ENCODE results near the gene NAV3. TPM values are rescaled to one million over a fixed set of nuclear protein-coding genes. Genes with fewer than 3 reads are reported as not detected.

NAV3 gene
- total RNA-seq, 1 experiment from 2014 or later: 4.1 TPM

DNA sequence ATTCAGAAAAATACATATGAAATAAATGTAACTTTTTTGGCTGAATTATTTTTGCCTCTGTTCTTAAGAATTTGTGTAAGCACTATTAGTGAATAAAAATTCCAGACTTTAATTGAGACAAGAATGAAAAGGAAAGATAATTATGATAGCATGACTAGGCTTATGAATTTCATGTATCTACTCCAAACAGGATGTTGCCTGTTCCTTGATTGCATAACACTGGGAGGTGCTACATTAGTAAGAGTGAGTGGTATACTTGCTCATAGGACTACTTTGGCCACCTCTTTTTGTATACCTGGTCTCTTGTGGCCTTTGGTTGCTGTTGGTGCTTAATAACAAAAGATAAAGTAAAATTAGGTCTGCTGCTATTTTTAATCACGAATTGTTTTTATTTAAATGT is 112.8 kb downstream of the NAV3 start:
- H3K9me3 Mint-ChIP-seq (ENCODE audit: low read depth, unreplicated experiment): peaks cover 14% of the 10 kb centered on the region
- H3K27me3 Mint-ChIP-seq (ENCODE audit: unreplicated experiment): no peaks in the 10 kb centered on the region
- intact Hi-C loops (cut with micrococcal nuclease; ENCODE audit: unreplicated experiment): no loop called here
- peak overlapping the region; percentile 32 for H3K27ac Mint-ChIP-seq (ENCODE audit: unreplicated experiment)
- TF ChIP-seq, protein P1, sequence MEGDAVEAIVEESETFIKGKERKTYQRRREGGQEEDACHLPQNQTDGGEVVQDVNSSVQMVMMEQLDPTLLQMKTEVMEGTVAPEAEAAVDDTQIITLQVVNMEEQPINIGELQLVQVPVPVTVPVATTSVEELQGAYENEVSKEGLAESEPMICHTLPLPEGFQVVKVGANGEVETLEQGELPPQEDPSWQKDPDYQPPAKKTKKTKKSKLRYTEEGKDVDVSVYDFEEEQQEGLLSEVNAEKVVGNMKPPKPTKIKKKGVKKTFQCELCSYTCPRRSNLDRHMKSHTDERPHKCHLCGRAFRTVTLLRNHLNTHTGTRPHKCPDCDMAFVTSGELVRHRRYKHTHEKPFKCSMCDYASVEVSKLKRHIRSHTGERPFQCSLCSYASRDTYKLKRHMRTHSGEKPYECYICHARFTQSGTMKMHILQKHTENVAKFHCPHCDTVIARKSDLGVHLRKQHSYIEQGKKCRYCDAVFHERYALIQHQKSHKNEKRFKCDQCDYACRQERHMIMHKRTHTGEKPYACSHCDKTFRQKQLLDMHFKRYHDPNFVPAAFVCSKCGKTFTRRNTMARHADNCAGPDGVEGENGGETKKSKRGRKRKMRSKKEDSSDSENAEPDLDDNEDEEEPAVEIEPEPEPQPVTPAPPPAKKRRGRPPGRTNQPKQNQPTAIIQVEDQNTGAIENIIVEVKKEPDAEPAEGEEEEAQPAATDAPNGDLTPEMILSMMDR (IDR thresholded peaks at IDR 0.05; ENCODE audit: unreplicated experiment): no peak
- H3K4me3 Mint-ChIP-seq (ENCODE audit: low read depth, unreplicated experiment): no peak overlapping the region
- H3K36me3 Mint-ChIP-seq (ENCODE audit: insufficient read depth, unreplicated experiment): no peaks in the 10 kb centered on the region
- DNase-seq: no peak
- CTCF ChIA-PET: no interaction called here
- no TSS peak for BruUV-seq (replicated peaks)
- peaks cover 44% of the 10 kb centered on the region for H3K4me1 Mint-ChIP-seq (ENCODE audit: low read depth, unreplicated experiment)

DNA sequence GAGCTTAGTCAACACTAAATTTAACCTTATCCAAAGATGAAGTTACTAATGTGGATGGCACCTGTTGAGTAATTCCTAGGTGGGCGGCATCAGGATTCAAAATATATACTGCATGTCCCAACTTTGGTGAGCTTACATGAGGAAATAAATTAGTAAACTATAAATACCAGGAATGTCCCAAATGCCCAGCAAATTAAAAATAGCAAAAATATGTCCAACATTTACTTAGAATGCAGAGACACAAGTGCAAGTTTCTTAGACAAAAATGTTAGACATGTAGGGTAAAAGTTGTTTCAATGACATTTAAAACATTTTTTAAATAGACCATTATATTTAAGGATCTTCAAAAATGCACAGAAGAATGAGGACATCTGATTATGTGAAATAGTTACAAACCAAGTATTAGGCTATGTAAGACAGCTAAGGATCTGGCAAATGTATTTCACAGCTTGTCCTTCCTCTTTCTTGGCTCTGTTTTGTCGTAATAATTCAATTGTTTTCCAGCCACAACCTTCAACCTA is 115.9 kb downstream of the NAV3 start:
- BruUV-seq (replicated peaks): no TSS peak
- Mint-ChIP-seq H3K36me3 (ENCODE audit: insufficient read depth, unreplicated experiment) (no peaks in the 10 kb centered on the region), H3K4me3 (ENCODE audit: low read depth, unreplicated experiment) (no peak overlapping the region), H3K27ac (ENCODE audit: unreplicated experiment) (peak overlapping the region; percentile 33), H3K9me3 (ENCODE audit: low read depth, unreplicated experiment) (peaks cover 14% of the 10 kb centered on the region), H3K27me3 (ENCODE audit: unreplicated experiment) (no peaks in the 10 kb centered on the region), H3K4me1 (ENCODE audit: low read depth, unreplicated experiment) (peaks cover 24% of the 10 kb centered on the region)
- TF ChIP-seq, protein P1 (IDR thresholded peaks at IDR 0.05; ENCODE audit: unreplicated experiment): no peak
- intact Hi-C loops (cut with micrococcal nuclease; ENCODE audit: unreplicated experiment): no loop called here
- CTCF ChIA-PET: no interaction called here
- no peak for DNase-seq

DNA sequence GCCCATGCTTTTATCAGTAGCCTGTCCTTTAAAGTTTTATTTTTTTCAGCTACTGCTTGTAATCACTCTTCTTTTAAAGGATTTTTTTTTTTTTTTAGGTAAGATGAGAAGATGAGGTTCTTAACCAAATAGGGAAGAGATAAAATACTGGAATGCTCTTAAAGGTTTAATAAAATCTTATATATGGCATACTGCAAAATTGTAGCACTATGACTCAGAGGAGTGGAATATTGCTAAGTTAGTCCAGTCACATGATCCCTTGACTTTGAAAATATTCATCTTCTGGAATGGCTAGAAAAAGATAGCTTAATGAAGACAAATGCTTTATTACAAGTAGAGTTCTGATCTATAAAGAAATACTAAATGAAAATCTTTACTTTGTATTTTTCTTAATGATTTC is 116.6 kb downstream of the NAV3 start:
- H3K27ac Mint-ChIP-seq (ENCODE audit: unreplicated experiment): peak overlapping the region; percentile 33
- H3K36me3 Mint-ChIP-seq (ENCODE audit: insufficient read depth, unreplicated experiment): no peaks in the 10 kb centered on the region
- TF ChIP-seq, protein P1 (IDR thresholded peaks at IDR 0.05; ENCODE audit: unreplicated experiment): no peak
- H3K4me3 Mint-ChIP-seq (ENCODE audit: low read depth, unreplicated experiment): no peak overlapping the region
- H3K27me3 Mint-ChIP-seq (ENCODE audit: unreplicated experiment): no peaks in the 10 kb centered on the region
- CTCF ChIA-PET: no interaction called here
- BruUV-seq (replicated peaks): no TSS peak
- DNase-seq: no peak
- peaks cover 24% of the 10 kb centered on the region for H3K4me1 Mint-ChIP-seq (ENCODE audit: low read depth, unreplicated experiment)
- intact Hi-C loops (cut with micrococcal nuclease; ENCODE audit: unreplicated experiment): no loop called here
- H3K9me3 Mint-ChIP-seq (ENCODE audit: low read depth, unreplicated experiment): peaks cover 14% of the 10 kb centered on the region

DNA sequence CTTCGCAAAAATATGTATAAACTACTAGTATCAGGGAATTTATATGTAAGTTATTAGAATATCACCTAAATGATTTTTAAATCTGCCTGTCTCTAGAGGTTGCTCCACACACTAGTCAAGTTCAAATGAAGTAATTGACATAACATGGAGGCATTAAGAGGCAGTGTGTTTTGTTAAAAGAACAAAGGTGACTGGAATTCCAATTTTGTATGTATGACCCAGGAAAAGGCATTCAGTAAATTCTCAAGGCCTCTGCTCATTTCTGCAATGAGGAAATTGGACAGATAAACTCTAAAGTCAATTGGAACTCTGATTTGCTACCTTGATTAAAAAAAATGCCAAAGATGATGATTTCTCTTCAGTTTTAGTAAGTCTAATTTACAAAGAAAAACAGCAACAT is 117.1 kb downstream of the NAV3 start:
- Mint-ChIP-seq H3K27me3 (ENCODE audit: unreplicated experiment) (no peaks in the 10 kb centered on the region), H3K36me3 (ENCODE audit: insufficient read depth, unreplicated experiment) (no peaks in the 10 kb centered on the region), H3K4me1 (ENCODE audit: low read depth, unreplicated experiment) (peaks cover 24% of the 10 kb centered on the region), H3K4me3 (ENCODE audit: low read depth, unreplicated experiment) (no peak overlapping the region), H3K27ac (ENCODE audit: unreplicated experiment) (peak overlapping the region; percentile 33), H3K9me3 (ENCODE audit: low read depth, unreplicated experiment) (peaks cover 14% of the 10 kb centered on the region)
- intact Hi-C loops (cut with micrococcal nuclease; ENCODE audit: unreplicated experiment): no loop called here
- TF ChIP-seq, protein P1 (IDR thresholded peaks at IDR 0.05; ENCODE audit: unreplicated experiment): no peak
- no TSS peak for BruUV-seq (replicated peaks)
- no peak for DNase-seq
- CTCF ChIA-PET: no interaction called here

Measured in Calu3 (cell line).